Measurements from ENCODE around the gene OLFM2.
"Not testable (repeated sequence)": the region's sequence is repeated elsewhere in the genome, so short reads cannot be mapped to it uniquely, and the experiment has no call there.

OLFM2 gene

GRCh38 chr19:9827289-9828238 lies 108.8 kb downstream of the OLFM2 start, which contains the start of gene UBL5:
TSS of gene UBL5 (plus strand) at chr19:9827918. CDS start at chr19:9828338, 420 bp downstream.
- Mint-ChIP-seq H3K36me3 (ENCODE audit: low read depth) (peaks cover 26% of the 10 kb centered on the region), H3K4me3 (peak within 1 kb of the TSS; percentile 98), H3K27ac (peak within 1 kb of the TSS; percentile 94), H3K9me3 (no peaks in the 10 kb centered on the region), H3K27me3 (no peaks in the 10 kb centered on the region), H3K4me1 (peaks cover 26% of the 10 kb centered on the region)
- DNase-seq (peak; percentile 90), ATAC-seq (peak; percentile 97)

- H3K27ac Mint-ChIP-seq = no peak overlapping the region
These were observed 112.5 kb downstream of the OLFM2 start for GRCh38 chr19:9823816-9824215.

GRCh38 chr19:9820034-9820433 lies 116.3 kb downstream of the OLFM2 start:
- ATAC-seq = not testable (repeated sequence)

More at GRCh38 chr19:9823816-9824215, 112.5 kb downstream of the OLFM2 start:
- H3K9me3 Mint-ChIP-seq = no peaks in the 10 kb centered on the region
- H3K27me3 Mint-ChIP-seq = no peaks in the 10 kb centered on the region
- no peak for ATAC-seq
- no peak overlapping the region for H3K4me3 Mint-ChIP-seq
- peaks cover 29% of the 10 kb centered on the region for H3K4me1 Mint-ChIP-seq
- no peak for DNase-seq
- peaks cover 14% of the 10 kb centered on the region for H3K36me3 Mint-ChIP-seq (ENCODE audit: low read depth)

GRCh38 chr19:9819596-9819909 lies 116.8 kb downstream of the OLFM2 start:
- no peaks in the 10 kb centered on the region for H3K27me3 Mint-ChIP-seq
- peak overlapping the region; percentile 88 for H3K4me3 Mint-ChIP-seq
- H3K4me1 Mint-ChIP-seq = peaks cover 29% of the 10 kb centered on the region
- peaks cover 6% of the 10 kb centered on the region for H3K9me3 Mint-ChIP-seq
- ATAC-seq = no peak
- peaks cover 24% of the 10 kb centered on the region for H3K36me3 Mint-ChIP-seq (ENCODE audit: low read depth)
- H3K27ac Mint-ChIP-seq = peak overlapping the region; percentile 88
- DNase-seq = no peak

More at GRCh38 chr19:9820034-9820433, 116.3 kb downstream of the OLFM2 start:
- H3K27ac Mint-ChIP-seq, H3K9me3 Mint-ChIP-seq, H3K27me3 Mint-ChIP-seq, DNase-seq: not testable (repeated sequence)
- Mint-ChIP-seq H3K36me3 (ENCODE audit: low read depth) (peaks cover 20% of the 10 kb centered on the region), H3K4me1 (peaks cover 29% of the 10 kb centered on the region), H3K4me3 (peak overlapping the region; percentile 88)

GRCh38 chr19:9818734-9819595 lies 117.3 kb downstream of the OLFM2 start, which contains the start of gene FBXL12:
TSS of gene FBXL12 (minus strand) at chr19:9819079. CDS start at chr19:9818813, 266 bp downstream.
- peak within 1 kb of the TSS; percentile 88 for H3K4me3 Mint-ChIP-seq
- peak within 1 kb of the TSS; percentile 88 for H3K27ac Mint-ChIP-seq
- no peaks in the 10 kb centered on the region for H3K27me3 Mint-ChIP-seq
- peaks cover 6% of the 10 kb centered on the region for H3K9me3 Mint-ChIP-seq
- peaks cover 25% of the 10 kb centered on the region for H3K36me3 Mint-ChIP-seq (ENCODE audit: low read depth)
- peak; percentile 100 for DNase-seq
- ATAC-seq = peak; percentile 93
- H3K4me1 Mint-ChIP-seq = peaks cover 29% of the 10 kb centered on the region

GRCh38 chr19:9818175-9818733 lies 118.1 kb downstream of the OLFM2 start:
- H3K4me1 Mint-ChIP-seq = peaks cover 30% of the 10 kb centered on the region
- peaks cover 6% of the 10 kb centered on the region for H3K9me3 Mint-ChIP-seq
- peak overlapping the region; percentile 88 for H3K4me3 Mint-ChIP-seq
- H3K36me3 Mint-ChIP-seq (ENCODE audit: low read depth) = peaks cover 27% of the 10 kb centered on the region
- no peak for ATAC-seq
- peak overlapping the region; percentile 88 for H3K27ac Mint-ChIP-seq
- no peaks in the 10 kb centered on the region for H3K27me3 Mint-ChIP-seq
- no peak for DNase-seq

- DNase-seq = no peak
- no peak overlapping the region for H3K4me3 Mint-ChIP-seq
- peaks cover 34% of the 10 kb centered on the region for H3K36me3 Mint-ChIP-seq (ENCODE audit: low read depth)
- H3K4me1 Mint-ChIP-seq = peaks cover 22% of the 10 kb centered on the region
- H3K27ac Mint-ChIP-seq = no peak overlapping the region
- no peak for ATAC-seq
- no peaks in the 10 kb centered on the region for H3K27me3 Mint-ChIP-seq
- H3K9me3 Mint-ChIP-seq = peaks cover under 1% of the 10 kb centered on the region
These were observed 125.2 kb downstream of the OLFM2 start for GRCh38 chr19:9811139-9811538.

- DNase-seq = no peak
- Mint-ChIP-seq H3K27me3 (no peaks in the 10 kb centered on the region), H3K36me3 (ENCODE audit: low read depth) (peaks cover 20% of the 10 kb centered on the region), H3K27ac (peak overlapping the region; percentile 75), H3K9me3 (no peaks in the 10 kb centered on the region), H3K4me3 (no peak overlapping the region), H3K4me1 (peaks cover 22% of the 10 kb centered on the region)
- no peak for ATAC-seq
These were observed 127.2 kb downstream of the OLFM2 start for GRCh38 chr19:9808855-9809824.

- Mint-ChIP-seq H3K27me3 (no peaks in the 10 kb centered on the region), H3K9me3 (no peaks in the 10 kb centered on the region), H3K4me1 (peaks cover 20% of the 10 kb centered on the region), H3K27ac (no peak overlapping the region), H3K4me3 (no peak overlapping the region), H3K36me3 (ENCODE audit: low read depth) (peaks cover 15% of the 10 kb centered on the region)
- no peak for ATAC-seq
- DNase-seq = no peak
These were observed 129.5 kb downstream of the OLFM2 start for GRCh38 chr19:9806803-9807202.

Data from activated naive CD8-positive, alpha-beta T cell treated with anti-CD3 and anti-CD28 coated beads, Interleukin-2, amount 50 U/mL, for 24 hours (primary cell).